GM12875 (cell line): ENCODE results near the gene KY.

ENCODE experiments used
- H3K4me3 ChIP-seq: one replicate; pipeline ENCODE4 v1.5.1; 2011; ENCODE audit warnings: low read depth, low read length, control low read depth
- CTCF ChIP-seq: IDR thresholded peaks from 2 replicates; pipeline ENCODE4 v1.5.1; 2011; ENCODE audit warnings: low read depth, mild to moderate bottlenecking, control low read depth, inconsistent platforms, low read length, moderate library complexity, borderline replicate concordance; ENCODE audit not compliant: insufficient read depth

KY gene

GRCh38 chr3:134644731-134645514 is 5.9 kb downstream of the KY start:
- no peak for TF ChIP-seq CTCF
- H3K4me3 ChIP-seq, result no peak overlapping the region

- TF ChIP-seq CTCF, result no peak
- no peak overlapping the region for H3K4me3 ChIP-seq
These were observed 7.6 kb downstream of the KY start for GRCh38 chr3:134643150-134643675.

GRCh38 chr3:134642445-134643149 is 8.2 kb downstream of the KY start:
- no peak for TF ChIP-seq CTCF
- H3K4me3 ChIP-seq, result no peak overlapping the region

GRCh38 chr3:134641671-134642300 is 9.0 kb downstream of the KY start:
- no peak for TF ChIP-seq CTCF
- H3K4me3 ChIP-seq, result no peak overlapping the region

GRCh38 chr3:134640872-134641470 is 9.9 kb downstream of the KY start:
- TF ChIP-seq CTCF, result peak; percentile 58
- H3K4me3 ChIP-seq, result no peak overlapping the region

GRCh38 chr3:134640378-134640777 is 10.4 kb downstream of the KY start:
- no peak overlapping the region for H3K4me3 ChIP-seq
- TF ChIP-seq CTCF, result no peak
